Tibial nerve (tissue), 4 donors: ENCODE data around the gene USP50. TPM values are rescaled to one million over a fixed set of nuclear protein-coding genes. Genes with fewer than 3 reads are reported as not detected.

Source experiments
- DNase-seq, 2 donors: peaks; one replicate each; pipeline ENCODE4 v3.0.0-alpha.2; 2019; ENCODE audit warnings: low spot score in 2 of 2
- H3K27ac ChIP-seq, 4 donors: fragments of 200-600 bp; sonication (generic) in 3 of 4; one replicate each; pipeline ENCODE4 v1.5.1; 2017 to 2019; ENCODE audit warnings: mild to moderate bottlenecking in 1 of 4
- H3K27me3 ChIP-seq, 2 donors: fragments of 200-600 bp; sonication (generic) in 1 of 2; one replicate each; pipeline versions ENCODE4 v1.5.1 to v1.6.0; 2017 to 2019
- H3K36me3 ChIP-seq, 3 donors: fragments of 200-600 bp; sonication (generic); one replicate each; pipeline ENCODE4 v1.5.1; 2018 to 2019
- H3K4me1 ChIP-seq, 4 donors: fragments of 200-600 bp; sonication (generic) in 3 of 4; one replicate each; pipeline ENCODE4 v1.5.1; 2017 to 2019
- H3K4me3 ChIP-seq, 4 donors: fragments of 200-600 bp; sonication (generic) in 3 of 4; one replicate each; pipeline ENCODE4 v1.5.1; 2017 to 2019; ENCODE audit warnings: mild to moderate bottlenecking in 1 of 4, moderate library complexity in 1 of 4
- H3K9me3 ChIP-seq, 4 donors: fragments of 200-600 bp; sonication (generic) in 3 of 4; one replicate each; pipeline ENCODE4 v1.5.1; 2017 to 2019
- CTCF ChIP-seq, 5 experiments: fragments of 200-600 bp in 3 of 5; fragments of 450-650 bp in 2 of 5; sonication (generic) in 3 of 5; IDR thresholded peaks; one replicate each; pipeline ENCODE4 v1.5.1; 2016 to 2019; ENCODE audit warnings: antibody characterized with exemption in 5 of 5, mild to moderate bottlenecking in 3 of 5, moderate library complexity in 2 of 5
- EP300 ChIP-seq, 2 donors: sonication (generic); formaldehyde crosslinking; IDR thresholded peaks; one replicate each; pipeline ENCODE4 v1.6.1; 2017; ENCODE audit warnings: antibody characterized with exemption in 2 of 2, mild to moderate bottlenecking in 1 of 2
- POLR2A ChIP-seq, 2 donors: fragments of 450-650 bp; IDR thresholded peaks; one replicate each; pipeline ENCODE4 v1.6.1; 2017; ENCODE audit warnings: antibody characterized with exemption in 2 of 2, mild to moderate bottlenecking in 2 of 2, moderate library complexity in 2 of 2
- WGBS, 2 donors: methylation state at CpG; one replicate each; pipeline ENCODE4 v1.1.5; 2018; 5-methylcytosine and 5-hydroxymethylcytosine counted together
- total RNA-seq, 4 donors: library from RNA; depleted of rRNA; stranded (reverse); fragments of >200 nt; gene quantifications; one replicate each; pipeline ENCODE4 v1.1.0, GENCODE V29; 2016

Gene USP50
- 1 to 10 TPM in 2 of 4 donors, not detected in 2; 1.5 to 2.2 TPM for total RNA-seq

- peaks cover 0 to 7% (median 0%) of the 10 kb centered on the region in 3 donors for H3K36me3 ChIP-seq
- no peak within 1 kb of the TSS for H3K27ac ChIP-seq
- TF ChIP-seq CTCF (IDR thresholded peaks at IDR 0.05) (no peak), EP300 (IDR thresholded peaks at IDR 0.05) (no peak), POLR2A (IDR thresholded peaks at IDR 0.05) (no peak)
- no peaks in the 10 kb centered on the region for H3K9me3 ChIP-seq
- 92% methylated on average over 5 of the region's 5 CpGs for WGBS, 2 donors
- no peak within 1 kb of the TSS for H3K4me3 ChIP-seq
- DNase-seq: no peak
- H3K27me3 ChIP-seq: no peaks in the 10 kb centered on the region
- peaks cover 0 to 2% (median 0%) of the 10 kb centered on the region in 4 donors for H3K4me1 ChIP-seq
These were observed at the start of gene USP50 for GRCh38 chr15:50546566-50546965. TSS of gene USP50 (minus strand) at chr15:50546666. CDS start at chr15:50546525, 141 bp downstream.

- Histone ChIP-seq H3K4me3 (no peak overlapping the region), H3K27me3 (no peaks in the 10 kb centered on the region), H3K36me3 (peaks cover 0 to 94% (median 5%) of the 10 kb centered on the region in 3 donors), H3K27ac (no peak overlapping the region), H3K4me1 (no peaks in the 10 kb centered on the region), H3K9me3 (no peaks in the 10 kb centered on the region)
- TF ChIP-seq CTCF (IDR thresholded peaks at IDR 0.05) (no peak), EP300 (IDR thresholded peaks at IDR 0.05) (no peak), POLR2A (IDR thresholded peaks at IDR 0.05) (no peak)
- 97 to 98% methylated on average over 2 of the region's 2 CpGs for WGBS, 2 donors
- DNase-seq: no peak
These were observed 47.8 kb upstream of the USP50 start for GRCh38 chr15:50594311-50594710.

GRCh38 chr15:50593761-50594160 lies 47.3 kb upstream of the USP50 start:
- no peak overlapping the region for H3K27ac ChIP-seq
- WGBS, 2 donors: 83 to 88% methylated on average over 3 of the region's 3 CpGs
- DNase-seq: no peak
- H3K9me3 ChIP-seq: no peaks in the 10 kb centered on the region
- H3K4me1 ChIP-seq: no peaks in the 10 kb centered on the region
- TF ChIP-seq CTCF (IDR thresholded peaks at IDR 0.05) (no peak), EP300 (IDR thresholded peaks at IDR 0.05) (no peak), POLR2A (IDR thresholded peaks at IDR 0.05) (no peak)
- no peak overlapping the region for H3K4me3 ChIP-seq
- H3K27me3 ChIP-seq: no peaks in the 10 kb centered on the region
- peaks cover 0 to 94% (median 5%) of the 10 kb centered on the region in 3 donors for H3K36me3 ChIP-seq

GRCh38 chr15:50590288-50590687 lies 43.8 kb upstream of the USP50 start:
- WGBS, 2 donors: 89 to 95% methylated on average over 1 of the region's 1 CpG
- Histone ChIP-seq H3K36me3 (peaks cover 0 to 95% (median 3%) of the 10 kb centered on the region in 3 donors), H3K4me3 (no peak overlapping the region), H3K4me1 (no peaks in the 10 kb centered on the region), H3K9me3 (no peaks in the 10 kb centered on the region), H3K27me3 (no peaks in the 10 kb centered on the region), H3K27ac (no peak overlapping the region)
- no peak for TF ChIP-seq POLR2A (IDR thresholded peaks at IDR 0.05)
- TF ChIP-seq CTCF (IDR thresholded peaks at IDR 0.05): no peak
- TF ChIP-seq EP300 (IDR thresholded peaks at IDR 0.05): no peak
- no peak for DNase-seq

GRCh38 chr15:50577492-50577891 lies 31.0 kb upstream of the USP50 start:
- Histone ChIP-seq H3K4me3 (no peak overlapping the region), H3K27ac (no peak overlapping the region), H3K9me3 (no peaks in the 10 kb centered on the region), H3K27me3 (no peaks in the 10 kb centered on the region), H3K36me3 (peaks cover 0 to 90% (median 0%) of the 10 kb centered on the region in 3 donors), H3K4me1 (no peaks in the 10 kb centered on the region)
- no peak for TF ChIP-seq EP300 (IDR thresholded peaks at IDR 0.05)
- no peak for TF ChIP-seq POLR2A (IDR thresholded peaks at IDR 0.05)
- no peak for TF ChIP-seq CTCF (IDR thresholded peaks at IDR 0.05)
- 92 to 93% methylated on average over 2 of the region's 2 CpGs for WGBS, 2 donors
- DNase-seq: no peak
